ENCODE measurements around the gene GPR52.
"Not testable (repeated sequence)": the region's sequence is repeated elsewhere in the genome, so short reads cannot be mapped to it uniquely, and the experiment has no call there.

Gene GPR52

GRCh38 chr1:174447866-174448530, at the start of gene GPR52:
GPR52 (plus strand) TSS chr1:174447964; CDS start chr1:174448112, 148 bp downstream.
- peaks cover 17% of the 10 kb centered on the region for H3K4me1 Mint-ChIP-seq
- H3K4me3 Mint-ChIP-seq: no peak within 1 kb of the TSS
- H3K9me3 Mint-ChIP-seq: no peaks in the 10 kb centered on the region
- H3K36me3 Mint-ChIP-seq: peaks cover 37% of the 10 kb centered on the region
- H3K27ac Mint-ChIP-seq: no peak within 1 kb of the TSS
- no peak for ATAC-seq
- H3K27me3 Mint-ChIP-seq: no peaks in the 10 kb centered on the region

- H3K9me3 Mint-ChIP-seq: no peaks in the 10 kb centered on the region
- ATAC-seq: peak; percentile 50
- no peak overlapping the region for H3K27ac Mint-ChIP-seq
- peaks cover 5% of the 10 kb centered on the region for H3K4me1 Mint-ChIP-seq
- H3K36me3 Mint-ChIP-seq: peaks cover 58% of the 10 kb centered on the region
- no peak overlapping the region for H3K4me3 Mint-ChIP-seq
- no peaks in the 10 kb centered on the region for H3K27me3 Mint-ChIP-seq
Measured at GRCh38 chr1:174398246-174398645, 49.5 kb upstream of the GPR52 start.

- Mint-ChIP-seq H3K36me3 (peaks cover 57% of the 10 kb centered on the region), H3K4me1 (peaks cover 5% of the 10 kb centered on the region), H3K9me3 (no peaks in the 10 kb centered on the region), H3K27me3 (no peaks in the 10 kb centered on the region), H3K27ac (no peak overlapping the region), H3K4me3 (no peak overlapping the region)
- ATAC-seq: no peak
Measured at GRCh38 chr1:174399211-174399610, 48.6 kb upstream of the GPR52 start.

GRCh38 chr1:174401075-174401474, 46.7 kb upstream of the GPR52 start:
- Mint-ChIP-seq H3K27me3 (no peaks in the 10 kb centered on the region), H3K4me3 (no peak overlapping the region), H3K36me3 (peaks cover 57% of the 10 kb centered on the region), H3K27ac (no peak overlapping the region), H3K9me3 (no peaks in the 10 kb centered on the region), H3K4me1 (peaks cover 5% of the 10 kb centered on the region)
- no peak for ATAC-seq

- ATAC-seq: no peak
- H3K27ac Mint-ChIP-seq: no peak overlapping the region
- no peaks in the 10 kb centered on the region for H3K27me3 Mint-ChIP-seq
- no peak overlapping the region for H3K4me3 Mint-ChIP-seq
- peaks cover 57% of the 10 kb centered on the region for H3K36me3 Mint-ChIP-seq
- no peaks in the 10 kb centered on the region for H3K9me3 Mint-ChIP-seq
- H3K4me1 Mint-ChIP-seq: peaks cover 9% of the 10 kb centered on the region
Measured at GRCh38 chr1:174405219-174405618, 42.5 kb upstream of the GPR52 start.

- H3K4me1 Mint-ChIP-seq: peaks cover 16% of the 10 kb centered on the region
- H3K36me3 Mint-ChIP-seq: peaks cover 60% of the 10 kb centered on the region
- ATAC-seq: no peak
Measured at GRCh38 chr1:174406421-174406820, 41.3 kb upstream of the GPR52 start.

GRCh38 chr1:174407665-174408064, 40.1 kb upstream of the GPR52 start:
- ATAC-seq: no peak
- Mint-ChIP-seq H3K27ac (no peak overlapping the region), H3K27me3 (no peaks in the 10 kb centered on the region), H3K9me3 (peaks cover 8% of the 10 kb centered on the region), H3K4me1 (peaks cover 29% of the 10 kb centered on the region), H3K4me3 (no peak overlapping the region), H3K36me3 (peaks cover 64% of the 10 kb centered on the region)

More at GRCh38 chr1:174406421-174406820, 41.3 kb upstream of the GPR52 start:
- no peak overlapping the region for H3K4me3 Mint-ChIP-seq
- no peak overlapping the region for H3K27ac Mint-ChIP-seq
- no peaks in the 10 kb centered on the region for H3K9me3 Mint-ChIP-seq
- H3K27me3 Mint-ChIP-seq: no peaks in the 10 kb centered on the region

GRCh38 chr1:174408146-174408545, 39.6 kb upstream of the GPR52 start:
- H3K9me3 Mint-ChIP-seq: peaks cover 8% of the 10 kb centered on the region

GRCh38 chr1:174409801-174410200, 38.0 kb upstream of the GPR52 start:
- not testable (repeated sequence) for H3K27ac Mint-ChIP-seq, H3K27me3 Mint-ChIP-seq, ATAC-seq, H3K4me3 Mint-ChIP-seq, H3K9me3 Mint-ChIP-seq
- Mint-ChIP-seq H3K36me3 (peaks cover 51% of the 10 kb centered on the region), H3K4me1 (peaks cover 44% of the 10 kb centered on the region)

More at GRCh38 chr1:174408146-174408545, 39.6 kb upstream of the GPR52 start:
- Mint-ChIP-seq H3K4me3 (no peak overlapping the region), H3K27ac (no peak overlapping the region), H3K4me1 (peaks cover 30% of the 10 kb centered on the region), H3K27me3 (no peaks in the 10 kb centered on the region), H3K36me3 (peaks cover 60% of the 10 kb centered on the region)
- no peak for ATAC-seq

GRCh38 chr1:174413632-174414031, 34.1 kb upstream of the GPR52 start:
- Mint-ChIP-seq H3K27ac (no peak overlapping the region), H3K9me3 (peaks cover 8% of the 10 kb centered on the region), H3K4me1 (peaks cover 38% of the 10 kb centered on the region), H3K4me3 (no peak overlapping the region), H3K27me3 (no peaks in the 10 kb centered on the region), H3K36me3 (peaks cover 39% of the 10 kb centered on the region)
- ATAC-seq: no peak

- ATAC-seq: no peak
- Mint-ChIP-seq H3K4me1 (peaks cover 38% of the 10 kb centered on the region), H3K27ac (peak overlapping the region; percentile 63), H3K36me3 (peaks cover 34% of the 10 kb centered on the region), H3K4me3 (no peak overlapping the region), H3K9me3 (peaks cover 8% of the 10 kb centered on the region), H3K27me3 (no peaks in the 10 kb centered on the region)
Measured at GRCh38 chr1:174414203-174414602, 33.6 kb upstream of the GPR52 start.

GRCh38 chr1:174415506-174415905, 32.3 kb upstream of the GPR52 start:
- H3K27ac Mint-ChIP-seq: no peak overlapping the region
- ATAC-seq: no peak
- H3K9me3 Mint-ChIP-seq: peaks cover 8% of the 10 kb centered on the region
- peaks cover 37% of the 10 kb centered on the region for H3K4me1 Mint-ChIP-seq
- H3K27me3 Mint-ChIP-seq: no peaks in the 10 kb centered on the region
- H3K4me3 Mint-ChIP-seq: no peak overlapping the region
- peaks cover 21% of the 10 kb centered on the region for H3K36me3 Mint-ChIP-seq

GRCh38 chr1:174417921-174418320, 29.8 kb upstream of the GPR52 start:
- Mint-ChIP-seq H3K27me3 (no peaks in the 10 kb centered on the region), H3K27ac (no peak overlapping the region), H3K36me3 (peaks cover 13% of the 10 kb centered on the region), H3K4me1 (peaks cover 14% of the 10 kb centered on the region), H3K9me3 (no peaks in the 10 kb centered on the region), H3K4me3 (no peak overlapping the region)
- ATAC-seq: no peak

GRCh38 chr1:174425121-174425520, 22.6 kb upstream of the GPR52 start:
- H3K4me1 Mint-ChIP-seq: no peaks in the 10 kb centered on the region
- no peaks in the 10 kb centered on the region for H3K27me3 Mint-ChIP-seq
- H3K4me3 Mint-ChIP-seq: no peak overlapping the region
- H3K27ac Mint-ChIP-seq: no peak overlapping the region
- no peaks in the 10 kb centered on the region for H3K9me3 Mint-ChIP-seq
- peaks cover 13% of the 10 kb centered on the region for H3K36me3 Mint-ChIP-seq
- no peak for ATAC-seq

GRCh38 chr1:174426153-174426552, 21.6 kb upstream of the GPR52 start:
- no peak for ATAC-seq
- Mint-ChIP-seq H3K4me1 (no peaks in the 10 kb centered on the region), H3K27me3 (no peaks in the 10 kb centered on the region), H3K4me3 (no peak overlapping the region), H3K9me3 (no peaks in the 10 kb centered on the region), H3K36me3 (peaks cover 7% of the 10 kb centered on the region), H3K27ac (no peak overlapping the region)

GRCh38 chr1:174428033-174428432, 19.7 kb upstream of the GPR52 start:
- ATAC-seq: no peak
- H3K4me3 Mint-ChIP-seq: no peak overlapping the region
- no peaks in the 10 kb centered on the region for H3K27me3 Mint-ChIP-seq
- no peaks in the 10 kb centered on the region for H3K9me3 Mint-ChIP-seq
- H3K27ac Mint-ChIP-seq: no peak overlapping the region
- H3K4me1 Mint-ChIP-seq: no peaks in the 10 kb centered on the region
- peaks cover 9% of the 10 kb centered on the region for H3K36me3 Mint-ChIP-seq
